HG03342 (cell line): ENCODE measurements around the gene CADPS.

ENCODE experiments used
- ATAC-seq: cut with Tn5 transposase; IDR thresholded peaks from one replicate; pipeline ENCODE4 v1.9.1; 2021; ENCODE audit warnings: mild to moderate bottlenecking, moderate library complexity; ENCODE audit not compliant: unreplicated experiment

Gene CADPS

GRCh38 chr3:62567097-62568021 is 307.9 kb downstream of the CADPS start:
- no peak for ATAC-seq

GRCh38 chr3:62566022-62566557 is 309.1 kb downstream of the CADPS start:
- peak; percentile 51 for ATAC-seq

- ATAC-seq = no peak
These were observed 312.6 kb downstream of the CADPS start for GRCh38 chr3:62562596-62562995.

GRCh38 chr3:62562017-62562416 is 313.2 kb downstream of the CADPS start:
- no peak for ATAC-seq

GRCh38 chr3:62559831-62560445 is 315.3 kb downstream of the CADPS start:
- no peak for ATAC-seq

- no peak for ATAC-seq
These were observed 316.6 kb downstream of the CADPS start for GRCh38 chr3:62558549-62559112.

GRCh38 chr3:62557983-62558382 is 317.2 kb downstream of the CADPS start:
- ATAC-seq = no peak

GRCh38 chr3:62557450-62557849 is 317.8 kb downstream of the CADPS start:
- ATAC-seq = no peak

- ATAC-seq = no peak
These were observed 318.9 kb downstream of the CADPS start for GRCh38 chr3:62556121-62556815.

GRCh38 chr3:62554264-62554799 is 320.9 kb downstream of the CADPS start:
- ATAC-seq = no peak

- ATAC-seq = no peak
These were observed 321.4 kb downstream of the CADPS start for GRCh38 chr3:62553811-62554210.

- no peak for ATAC-seq
These were observed 323.7 kb downstream of the CADPS start for GRCh38 chr3:62551556-62551955.

GRCh38 chr3:62550439-62550838 is 324.8 kb downstream of the CADPS start:
- no peak for ATAC-seq

- ATAC-seq = no peak
These were observed 326.5 kb downstream of the CADPS start for GRCh38 chr3:62548528-62549205.

GRCh38 chr3:62546266-62546665 is 328.9 kb downstream of the CADPS start:
- ATAC-seq = no peak

- no peak for ATAC-seq
These were observed 333.0 kb downstream of the CADPS start for GRCh38 chr3:62542185-62542584.

GRCh38 chr3:62539762-62540161 is 335.5 kb downstream of the CADPS start:
- ATAC-seq = no peak

- no peak for ATAC-seq
These were observed 336.4 kb downstream of the CADPS start for GRCh38 chr3:62538691-62539356.

- no peak for ATAC-seq
These were observed 340.9 kb downstream of the CADPS start for GRCh38 chr3:62534326-62534725.

- ATAC-seq = no peak
These were observed 342.4 kb downstream of the CADPS start for GRCh38 chr3:62532796-62533195.
